Liver (tissue), 9 donors: Measurements from ENCODE around the gene ZDHHC5. TPM values are rescaled to one million over a fixed set of nuclear protein-coding genes. Genes with fewer than 3 reads are reported as not detected.

Experiments
- DNase-seq: peaks from one replicate; pipeline ENCODE4 v3.0.0-alpha.2; 2017; ENCODE audit warnings: low spot score
- H3K27ac ChIP-seq, 2 donors: one replicate each; pipeline ENCODE4 v1.7.0; 2013; ENCODE audit warnings: inconsistent platforms in 2 of 2, low read length in 2 of 2, control low read depth in 1 of 2, low read depth in 1 of 2, mild to moderate bottlenecking in 1 of 2
- H3K27me3 ChIP-seq, 4 donors: one replicate each; pipeline versions ENCODE4 v1.6.1 to v1.7.0; 2013; ENCODE audit warnings: low read length in 3 of 4, inconsistent platforms in 1 of 4, mild to moderate bottlenecking in 1 of 4, moderate library complexity in 1 of 4; ENCODE audit not compliant: control insufficient read depth in 4 of 4, insufficient read depth in 4 of 4
- H3K36me3 ChIP-seq, 4 donors: one replicate each; pipeline versions ENCODE4 v1.6.1 to v1.7.0; 2013; ENCODE audit warnings: low read length in 3 of 4, mild to moderate bottlenecking in 3 of 4, low read depth in 1 of 4, moderate library complexity in 1 of 4; ENCODE audit not compliant: control insufficient read depth in 4 of 4, insufficient read depth in 3 of 4
- H3K4me1 ChIP-seq, 4 donors: one replicate each; pipeline versions ENCODE4 v1.6.1 to v1.7.0; 2013; ENCODE audit warnings: low read length in 3 of 4, mild to moderate bottlenecking in 3 of 4, moderate library complexity in 1 of 4; ENCODE audit not compliant: control insufficient read depth in 4 of 4, insufficient read depth in 4 of 4
- H3K4me3 ChIP-seq, 3 donors: one replicate each; pipeline versions ENCODE4 v1.6.1 to v1.7.0; 2013; ENCODE audit warnings: low read length in 3 of 3, control low read depth in 1 of 3, low read depth in 1 of 3, mild to moderate bottlenecking in 1 of 3
- H3K9ac ChIP-seq, 2 donors: one replicate each; pipeline ENCODE4 v1.7.0; 2013; ENCODE audit warnings: low read length in 2 of 2, mild to moderate bottlenecking in 2 of 2, moderate library complexity in 2 of 2, control low read depth in 1 of 2, low read depth in 1 of 2
- H3K9me3 ChIP-seq, 4 donors: one replicate each; pipeline versions ENCODE4 v1.6.1 to v1.7.0; 2013; ENCODE audit warnings: low read length in 3 of 4; ENCODE audit not compliant: control insufficient read depth in 4 of 4
- ATF3 ChIP-seq: IDR thresholded peaks from 2 replicates; pipeline ENCODE4 v1.6.1; 2016; ENCODE audit warnings: antibody characterized with exemption
- CTCF ChIP-seq: fragments of 150-350 bp; IDR thresholded peaks from 2 replicates; pipeline ENCODE4 v1.5.1; 2017; ENCODE audit warnings: improper control_type of control experiment, low read depth, low read length; ENCODE audit not compliant: missing input control
- EGR1 ChIP-seq, 2 donors: IDR thresholded peaks; 2 replicates each; pipeline ENCODE4 v1.6.1; 2016 to 2018; ENCODE audit warnings: antibody characterized with exemption in 2 of 2, low read depth in 2 of 2
- FOXA1 ChIP-seq: IDR thresholded peaks from 2 replicates; pipeline ENCODE4 v1.6.1; 2016; ENCODE audit warnings: antibody characterized with exemption
- FOXA2 ChIP-seq: IDR thresholded peaks from 2 replicates; pipeline ENCODE4 v1.6.1; 2016; ENCODE audit warnings: antibody characterized with exemption
- HNF4A ChIP-seq, 2 donors: conservative IDR thresholded peaks; 2 replicates each; pipeline ENCODE4 v1.6.1; 2016; ENCODE audit warnings: antibody characterized with exemption in 2 of 2, mild to moderate bottlenecking in 2 of 2
- HNF4G ChIP-seq: IDR thresholded peaks from 2 replicates; pipeline ENCODE4 v1.6.1; 2016; ENCODE audit warnings: antibody characterized with exemption
- JUND ChIP-seq, 2 donors: IDR thresholded peaks; 2 replicates each; pipeline ENCODE4 v1.6.1; 2016; ENCODE audit warnings: antibody characterized with exemption in 2 of 2
- MAX ChIP-seq: IDR thresholded peaks from 2 replicates; pipeline ENCODE4 v1.6.1; 2016; ENCODE audit warnings: antibody characterized with exemption
- NR2F2 ChIP-seq: IDR thresholded peaks from 2 replicates; pipeline ENCODE4 v1.6.1; 2016; ENCODE audit warnings: antibody characterized with exemption
- SP1 ChIP-seq: IDR thresholded peaks from 2 replicates; pipeline ENCODE4 v1.6.1; 2018; ENCODE audit warnings: antibody characterized with exemption, mild to moderate bottlenecking
- TAF1 ChIP-seq: conservative IDR thresholded peaks from 2 replicates; pipeline ENCODE4 v1.6.1; 2016; ENCODE audit warnings: antibody characterized with exemption, mild to moderate bottlenecking
- YY1 ChIP-seq: IDR thresholded peaks from 2 replicates; pipeline ENCODE4 v1.6.1; 2016; ENCODE audit warnings: antibody characterized with exemption, mild to moderate bottlenecking
- WGBS: extraction: QIAGEN DNeasy Blood & Tissue Kit; methylation state at CpG from one replicate; pipeline ENCODE4 v1.1.7; 2013; 5-methylcytosine and 5-hydroxymethylcytosine counted together
- polyA plus RNA-seq, 2 donors: library from polyadenylated mRNA; stranded (reverse) in 1 of 2; unstranded in 1 of 2; fragments of 200-250 nt in 1 of 2; fragments of >200 nt in 1 of 2; fragmentation: Nextera tagmentation in 1 of 2; extraction: Ambion mirVana in 1 of 2; gene quantifications; one replicate each; pipeline versions ENCODE4 v1.2.1 to v1.2.3, GENCODE V29; 2013 to 2015
- total RNA-seq, 2 donors: library from RNA; depleted of rRNA; stranded (reverse); fragments of >200 nt; gene quantifications; one replicate each; pipeline ENCODE4 v1.2.3, GENCODE V29; 2014
- TF ChIP-seq, protein P1 (sequence below): IDR thresholded peaks from 2 replicates; pipeline ENCODE4 v1.6.1; 2016; ENCODE audit warnings: antibody characterized with exemption, mild to moderate bottlenecking
- donor health status: healthy.
- donor health status: healthy.
- donor health status: healthy.
- donor health status: healthy.
- donor health status: healthy.

ZDHHC5 gene
- total and polyA plus RNA-seq, 4 donors = 7.2 to 31.4 (median 26.1) TPM

DNA sequence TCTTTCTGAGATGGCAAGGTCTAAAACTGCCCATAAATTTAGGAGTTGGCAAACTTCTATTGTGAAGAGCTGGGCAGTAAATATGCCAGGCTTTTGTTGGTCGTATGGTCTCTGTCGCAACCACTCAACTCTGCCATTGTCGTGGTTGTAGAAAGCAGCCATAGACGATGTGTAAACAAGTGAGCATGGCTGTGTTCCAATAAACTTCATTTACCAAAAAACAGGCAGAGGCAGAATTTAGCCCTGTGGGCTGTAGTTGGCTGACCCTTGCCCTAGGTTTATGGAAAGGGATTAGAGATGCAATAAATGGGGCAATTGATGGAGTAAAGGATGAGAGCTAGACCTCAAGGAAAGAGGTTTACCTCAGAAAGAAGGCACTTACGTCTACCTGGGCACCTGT, 35.8 kb upstream of the ZDHHC5 start:
- WGBS = 52% methylated on average over 5 of the region's 5 CpGs
- H3K36me3 ChIP-seq = peaks cover 0 to 10% (median 4%) of the 10 kb centered on the region in 4 donors

GRCh38 chr11:57633394-57634070, 34.4 kb upstream of the ZDHHC5 start:
- TF ChIP-seq, protein P1, sequence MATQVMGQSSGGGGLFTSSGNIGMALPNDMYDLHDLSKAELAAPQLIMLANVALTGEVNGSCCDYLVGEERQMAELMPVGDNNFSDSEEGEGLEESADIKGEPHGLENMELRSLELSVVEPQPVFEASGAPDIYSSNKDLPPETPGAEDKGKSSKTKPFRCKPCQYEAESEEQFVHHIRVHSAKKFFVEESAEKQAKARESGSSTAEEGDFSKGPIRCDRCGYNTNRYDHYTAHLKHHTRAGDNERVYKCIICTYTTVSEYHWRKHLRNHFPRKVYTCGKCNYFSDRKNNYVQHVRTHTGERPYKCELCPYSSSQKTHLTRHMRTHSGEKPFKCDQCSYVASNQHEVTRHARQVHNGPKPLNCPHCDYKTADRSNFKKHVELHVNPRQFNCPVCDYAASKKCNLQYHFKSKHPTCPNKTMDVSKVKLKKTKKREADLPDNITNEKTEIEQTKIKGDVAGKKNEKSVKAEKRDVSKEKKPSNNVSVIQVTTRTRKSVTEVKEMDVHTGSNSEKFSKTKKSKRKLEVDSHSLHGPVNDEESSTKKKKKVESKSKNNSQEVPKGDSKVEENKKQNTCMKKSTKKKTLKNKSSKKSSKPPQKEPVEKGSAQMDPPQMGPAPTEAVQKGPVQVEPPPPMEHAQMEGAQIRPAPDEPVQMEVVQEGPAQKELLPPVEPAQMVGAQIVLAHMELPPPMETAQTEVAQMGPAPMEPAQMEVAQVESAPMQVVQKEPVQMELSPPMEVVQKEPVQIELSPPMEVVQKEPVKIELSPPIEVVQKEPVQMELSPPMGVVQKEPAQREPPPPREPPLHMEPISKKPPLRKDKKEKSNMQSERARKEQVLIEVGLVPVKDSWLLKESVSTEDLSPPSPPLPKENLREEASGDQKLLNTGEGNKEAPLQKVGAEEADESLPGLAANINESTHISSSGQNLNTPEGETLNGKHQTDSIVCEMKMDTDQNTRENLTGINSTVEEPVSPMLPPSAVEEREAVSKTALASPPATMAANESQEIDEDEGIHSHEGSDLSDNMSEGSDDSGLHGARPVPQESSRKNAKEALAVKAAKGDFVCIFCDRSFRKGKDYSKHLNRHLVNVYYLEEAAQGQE = no peak
- no peak for TF ChIP-seq CTCF
- no peak for TF ChIP-seq FOXA2
- TF ChIP-seq NR2F2 = no peak
- TF ChIP-seq HNF4G = no peak
- TF ChIP-seq EGR1 (IDR thresholded peaks at IDR 0.05; ENCODE audit: low read depth in 2 of 2) = no peak
- no peak for TF ChIP-seq HNF4A (conservative IDR thresholded peaks at IDR 0.05)
- TF ChIP-seq MAX = no peak
- TF ChIP-seq TAF1 = no peak
- no peak for TF ChIP-seq SP1
- H3K36me3 ChIP-seq = peaks cover 0 to 6% (median 3%) of the 10 kb centered on the region in 4 donors
- peaks cover 0 to 11% (median 3%) of the 10 kb centered on the region in 4 donors for H3K4me1 ChIP-seq
- no peak overlapping the region for H3K4me3 ChIP-seq
- no peaks in the 10 kb centered on the region for H3K27me3 ChIP-seq
- H3K9me3 ChIP-seq = no peaks in the 10 kb centered on the region
- no peak overlapping the region for H3K27ac ChIP-seq
- WGBS = 91% methylated on average over 6 of the region's 6 CpGs
- no peak for DNase-seq
- H3K9ac ChIP-seq = no peak overlapping the region

More for the DNA sequence above, 35.8 kb upstream of the ZDHHC5 start:
- Histone ChIP-seq H3K4me1 (no peaks in the 10 kb centered on the region), H3K9ac (no peak overlapping the region), H3K27me3 (no peaks in the 10 kb centered on the region), H3K27ac (no peak overlapping the region), H3K9me3 (no peaks in the 10 kb centered on the region), H3K4me3 (no peak overlapping the region)
- DNase-seq = no peak
- TF ChIP-seq, protein P1 = no peak
- TF ChIP-seq FOXA1 = no peak
- no peak for TF ChIP-seq JUND (IDR thresholded peaks at IDR 0.05)
- TF ChIP-seq MAX = no peak
- TF ChIP-seq YY1 = no peak
- no peak for TF ChIP-seq ATF3
